ENCODE measurements around the gene POU2F3.

POU2F3 gene

GRCh38 chr11:120243221-120243620 is 3.3 kb downstream of the POU2F3 start:
- TF ChIP-seq MAX (IDR thresholded peaks at IDR 0.05): no peak

GRCh38 chr11:120244476-120245365 is 4.8 kb downstream of the POU2F3 start:
- TF ChIP-seq TEAD4 (IDR thresholded peaks at IDR 0.05) (no peak), NFIC (IDR thresholded peaks at IDR 0.05) (no peak), ZBTB7A (IDR thresholded peaks at IDR 0.05; ENCODE audit: low read depth) (no peak), CEBPB (IDR thresholded peaks at IDR 0.05) (no peak), RAD21 (IDR thresholded peaks at IDR 0.05; ENCODE audit: low read depth) (no peak), USF1 (IDR thresholded peaks at IDR 0.05) (no peak), TCF12 (IDR thresholded peaks at IDR 0.05; ENCODE audit: low read depth) (no peak), MAX (IDR thresholded peaks at IDR 0.05) (no peak), EP300 (IDR thresholded peaks at IDR 0.05; ENCODE audit: borderline replicate concordance) (no peak), TAF1 (IDR thresholded peaks at IDR 0.05; ENCODE audit: low read depth) (no peak)

GRCh38 chr11:120245434-120245833 is 5.5 kb downstream of the POU2F3 start:
- TF ChIP-seq REST (IDR thresholded peaks at IDR 0.05; ENCODE audit: low read depth): no peak
- TF ChIP-seq TAF1 (IDR thresholded peaks at IDR 0.05; ENCODE audit: low read depth): no peak
- TF ChIP-seq ZBTB7A (IDR thresholded peaks at IDR 0.05; ENCODE audit: low read depth): no peak
- no peak for TF ChIP-seq TCF12 (IDR thresholded peaks at IDR 0.05; ENCODE audit: low read depth)
- TF ChIP-seq USF1 (IDR thresholded peaks at IDR 0.05): no peak
- TF ChIP-seq YY1 (IDR thresholded peaks at IDR 0.05; ENCODE audit: low read depth): no peak
- TF ChIP-seq EGR1 (IDR thresholded peaks at IDR 0.05): no peak
- TF ChIP-seq TEAD4 (IDR thresholded peaks at IDR 0.05): no peak
- TF ChIP-seq CREB1 (IDR thresholded peaks at IDR 0.05; ENCODE audit: low read depth): no peak
- no peak for TF ChIP-seq EP300 (IDR thresholded peaks at IDR 0.05; ENCODE audit: borderline replicate concordance)

GRCh38 chr11:120248551-120249278 is 8.8 kb downstream of the POU2F3 start:
- TF ChIP-seq NFIC (IDR thresholded peaks at IDR 0.05) (no peak), TCF12 (IDR thresholded peaks at IDR 0.05; ENCODE audit: low read depth) (no peak), CEBPB (IDR thresholded peaks at IDR 0.05) (no peak), FOXM1 (IDR thresholded peaks at IDR 0.05; ENCODE audit: borderline replicate concordance, low read depth) (no peak), EGR1 (IDR thresholded peaks at IDR 0.05) (no peak)

GRCh38 chr11:120249279-120250262 is 9.6 kb downstream of the POU2F3 start:
- TF ChIP-seq NFIC (IDR thresholded peaks at IDR 0.05) (no peak), REST (IDR thresholded peaks at IDR 0.05; ENCODE audit: low read depth) (no peak), TEAD4 (IDR thresholded peaks at IDR 0.05) (no peak), CREB1 (IDR thresholded peaks at IDR 0.05; ENCODE audit: low read depth) (no peak), USF1 (IDR thresholded peaks at IDR 0.05) (no peak), MAX (IDR thresholded peaks at IDR 0.05) (no peak), RAD21 (IDR thresholded peaks at IDR 0.05; ENCODE audit: low read depth) (no peak), EGR1 (IDR thresholded peaks at IDR 0.05) (no peak), ZBTB7A (IDR thresholded peaks at IDR 0.05; ENCODE audit: low read depth) (no peak), EP300 (IDR thresholded peaks at IDR 0.05; ENCODE audit: borderline replicate concordance) (no peak), YY1 (IDR thresholded peaks at IDR 0.05; ENCODE audit: low read depth) (no peak)
